Measurements from ENCODE around the gene OR56A5.

OR56A5 gene

GRCh38 chr11:5933116-5933515 lies 35.2 kb downstream of the OR56A5 start:
- in situ Hi-C loops (cut with HindIII; ENCODE audit: low sequenced_read_pairs), result no loop called here

DNA sequence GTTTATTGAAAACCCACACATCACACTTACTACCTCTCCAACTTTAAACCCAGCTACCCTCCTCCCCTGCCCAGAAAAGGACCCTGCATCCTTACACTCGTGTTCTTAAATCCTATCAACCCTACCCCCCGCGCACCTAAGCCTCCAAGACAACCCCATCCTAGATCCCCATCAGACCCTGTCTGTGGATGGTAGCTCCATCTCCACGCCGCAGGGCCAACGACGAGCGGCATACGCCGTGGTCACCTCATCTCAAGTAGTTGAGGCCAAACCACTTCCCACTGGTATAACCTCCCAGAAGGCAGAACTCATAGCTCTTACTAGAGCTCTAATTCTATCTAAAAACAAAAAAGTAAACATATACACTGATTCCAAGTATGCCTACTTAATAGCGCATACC lies 35.6 kb downstream of the OR56A5 start:
- in situ Hi-C loops (cut with HindIII; ENCODE audit: low sequenced_read_pairs), result no loop called here

DNA sequence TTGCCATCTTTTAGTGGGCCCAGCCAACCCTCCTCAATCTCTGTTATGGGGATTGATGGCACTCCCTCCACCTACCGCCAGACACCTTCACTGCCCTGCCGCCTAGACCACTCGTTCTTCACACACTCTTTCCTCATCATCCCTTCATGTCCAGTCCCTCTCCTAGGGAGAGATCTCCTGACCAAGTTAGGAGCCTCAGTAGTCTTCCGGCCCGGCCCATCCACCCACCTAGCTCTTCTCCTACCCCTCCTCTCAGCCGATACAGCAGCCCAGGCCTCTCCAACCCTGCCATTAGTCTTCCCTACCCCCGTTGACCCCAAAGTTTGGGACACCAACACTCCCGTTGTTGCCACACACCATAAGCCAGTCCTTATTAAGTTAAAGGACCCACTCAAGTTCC lies 37.2 kb downstream of the OR56A5 start:
- in situ Hi-C loops (cut with HindIII; ENCODE audit: low sequenced_read_pairs), result no loop called here

- in situ Hi-C loops (cut with HindIII; ENCODE audit: low sequenced_read_pairs), result no loop called here
These were observed 37.7 kb downstream of the OR56A5 start for GRCh38 chr11:5930614-5931013.

GRCh38 chr11:5929571-5930368 lies 38.5 kb downstream of the OR56A5 start:
- in situ Hi-C loops (cut with HindIII; ENCODE audit: low sequenced_read_pairs), result no loop called here

DNA sequence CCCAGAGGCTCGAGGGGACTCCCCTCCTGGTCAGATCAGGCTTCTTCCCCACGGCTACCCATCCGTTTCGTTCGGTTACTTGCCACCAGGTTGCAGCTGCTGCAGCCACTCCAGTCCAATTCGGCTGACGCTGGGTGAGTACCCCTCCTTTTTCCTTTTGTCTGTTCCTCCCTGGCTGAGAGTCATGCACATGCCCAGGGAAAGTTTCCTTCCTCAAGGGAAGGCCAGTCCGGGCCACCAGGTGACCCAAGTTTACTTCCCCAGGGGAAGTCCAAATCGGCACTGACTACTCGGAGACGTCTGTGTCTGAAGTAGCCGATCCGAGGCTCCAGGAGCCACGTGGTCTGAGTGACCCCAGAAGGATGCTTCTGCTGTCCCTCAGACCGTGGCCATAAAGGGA lies 39.5 kb downstream of the OR56A5 start:
- in situ Hi-C loops (cut with HindIII; ENCODE audit: low sequenced_read_pairs), result no loop called here

DNA sequence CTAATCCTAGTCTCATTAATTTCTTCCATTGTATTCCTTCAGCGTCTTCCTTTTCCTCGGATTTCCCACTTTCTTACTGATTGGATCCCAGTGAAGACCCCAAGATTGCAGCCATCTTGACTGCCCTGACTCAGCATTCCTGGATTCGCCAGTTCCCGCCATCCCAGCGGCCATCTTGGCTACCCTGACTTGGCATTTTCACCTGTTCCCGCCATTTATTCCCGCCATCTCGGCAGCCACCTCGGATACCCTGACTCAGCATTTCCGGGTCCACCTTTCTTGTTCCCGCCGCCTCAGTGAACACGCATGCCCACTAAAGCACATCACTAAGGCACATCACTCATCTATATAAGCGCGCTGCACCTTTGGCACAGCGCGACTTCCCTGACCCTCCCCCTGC lies 40.0 kb downstream of the OR56A5 start:
- in situ Hi-C loops (cut with HindIII; ENCODE audit: low sequenced_read_pairs), result no loop called here

GRCh38 chr11:5923794-5924193 lies 44.5 kb downstream of the OR56A5 start:
- in situ Hi-C loops (cut with HindIII; ENCODE audit: low sequenced_read_pairs), result no loop called here

- in situ Hi-C loops (cut with HindIII; ENCODE audit: low sequenced_read_pairs), result no loop called here
These were observed 44.9 kb downstream of the OR56A5 start for GRCh38 chr11:5923427-5923776.

GRCh38 chr11:5922749-5923426 lies 45.4 kb downstream of the OR56A5 start:
- in situ Hi-C loops (cut with HindIII; ENCODE audit: low sequenced_read_pairs), result no loop called here

All from DLD1 (cell line).